ENCODE measurements around the gene MCMBP.

MCMBP gene

DNA sequence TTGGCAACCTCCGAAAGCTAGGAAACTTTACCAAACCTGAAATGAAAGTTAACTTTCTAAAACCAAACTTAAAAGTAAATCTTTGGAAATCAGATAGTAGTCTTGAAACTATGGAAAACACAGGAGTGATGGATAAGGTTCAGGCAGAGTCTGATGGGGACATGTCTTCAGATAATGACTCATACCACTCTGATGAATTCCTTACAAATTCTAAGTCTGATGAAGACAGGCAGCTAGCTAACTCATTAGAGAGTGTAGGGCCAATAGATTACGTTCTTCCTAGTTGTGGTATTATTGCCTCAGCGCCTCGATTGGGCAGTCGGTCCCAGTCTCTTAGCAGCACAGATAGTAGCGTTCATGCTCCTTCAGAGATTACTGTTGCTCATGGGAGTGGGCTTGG, 45.9 kb downstream of the MCMBP start:
- no peak overlapping the region for H3K27ac ChIP-seq (ENCODE audit: low read length)
- H3K36me3 ChIP-seq (ENCODE audit: control insufficient read depth in 1 of 2, insufficient read depth in 2 of 2, low read length in 2 of 2) = peaks cover 40 to 42% of the 10 kb centered on the region in 2 donors
- H3K4me1 ChIP-seq (ENCODE audit: control insufficient read depth in 1 of 2, insufficient read depth in 2 of 2, low read length in 2 of 2) = no peaks in the 10 kb centered on the region
- no peak overlapping the region for H3K4me3 ChIP-seq (ENCODE audit: low read depth in 1 of 2, low read length in 2 of 2)
- no peaks in the 10 kb centered on the region for H3K9me3 ChIP-seq (ENCODE audit: control insufficient read depth in 1 of 2, low read length in 2 of 2)
- no peaks in the 10 kb centered on the region for H3K27me3 ChIP-seq (ENCODE audit: low read depth, low read length)

DNA sequence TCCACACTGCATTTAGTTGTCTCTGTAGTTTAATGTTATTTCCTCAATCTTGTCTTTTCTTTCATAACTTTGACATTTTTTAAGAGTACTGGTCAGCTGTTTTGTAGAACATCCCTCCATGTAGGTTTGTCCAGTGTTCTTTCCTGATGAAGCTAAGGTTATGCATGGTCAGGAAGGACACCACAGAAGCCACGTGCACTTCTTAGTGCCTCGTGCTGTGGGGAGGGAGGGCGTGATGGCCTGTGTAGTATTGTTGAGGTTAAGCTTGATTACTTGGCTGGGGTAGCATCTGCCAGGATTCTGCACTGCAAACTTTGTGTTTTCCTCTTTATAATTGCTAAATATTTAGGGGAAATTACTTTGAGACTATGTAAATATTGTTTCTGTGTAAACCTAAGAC, 48.3 kb downstream of the MCMBP start:
- H3K27ac ChIP-seq (ENCODE audit: low read length) = no peak overlapping the region
- no peaks in the 10 kb centered on the region for H3K27me3 ChIP-seq (ENCODE audit: low read depth, low read length)
- no peaks in the 10 kb centered on the region for H3K9me3 ChIP-seq (ENCODE audit: control insufficient read depth in 1 of 2, low read length in 2 of 2)
- peaks cover 25 to 28% of the 10 kb centered on the region in 2 donors for H3K36me3 ChIP-seq (ENCODE audit: control insufficient read depth in 1 of 2, insufficient read depth in 2 of 2, low read length in 2 of 2)
- H3K4me3 ChIP-seq (ENCODE audit: low read depth in 1 of 2, low read length in 2 of 2) = no peak overlapping the region
- no peaks in the 10 kb centered on the region for H3K4me1 ChIP-seq (ENCODE audit: control insufficient read depth in 1 of 2, insufficient read depth in 2 of 2, low read length in 2 of 2)

DNA sequence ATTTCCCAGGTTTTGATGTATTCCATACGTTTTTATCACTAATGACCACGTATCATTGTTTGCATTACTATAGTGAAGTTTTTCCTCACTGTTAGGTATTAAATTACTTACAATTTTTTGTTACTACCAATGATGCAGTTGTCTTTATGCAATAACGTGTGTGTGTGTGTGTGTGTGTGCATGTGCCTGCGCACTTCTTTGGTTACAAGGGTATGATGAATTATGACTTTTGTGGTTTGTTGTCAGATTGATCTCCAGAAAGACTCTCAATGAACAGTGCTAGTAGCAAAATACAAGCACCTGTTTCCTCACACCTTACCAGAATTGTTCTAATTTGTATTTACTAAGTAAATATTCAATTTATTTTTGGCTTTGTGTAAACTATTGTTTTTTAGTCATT, 51.5 kb downstream of the MCMBP start:
- Histone ChIP-seq H3K27ac (ENCODE audit: low read length) (no peak overlapping the region), H3K4me3 (ENCODE audit: low read depth in 1 of 2, low read length in 2 of 2) (no peak overlapping the region), H3K36me3 (ENCODE audit: control insufficient read depth in 1 of 2, insufficient read depth in 2 of 2, low read length in 2 of 2) (peaks cover 7 to 12% of the 10 kb centered on the region in 2 donors), H3K27me3 (ENCODE audit: low read depth, low read length) (no peaks in the 10 kb centered on the region), H3K9me3 (ENCODE audit: control insufficient read depth in 1 of 2, low read length in 2 of 2) (no peaks in the 10 kb centered on the region), H3K4me1 (ENCODE audit: control insufficient read depth in 1 of 2, insufficient read depth in 2 of 2, low read length in 2 of 2) (no peaks in the 10 kb centered on the region)

DNA sequence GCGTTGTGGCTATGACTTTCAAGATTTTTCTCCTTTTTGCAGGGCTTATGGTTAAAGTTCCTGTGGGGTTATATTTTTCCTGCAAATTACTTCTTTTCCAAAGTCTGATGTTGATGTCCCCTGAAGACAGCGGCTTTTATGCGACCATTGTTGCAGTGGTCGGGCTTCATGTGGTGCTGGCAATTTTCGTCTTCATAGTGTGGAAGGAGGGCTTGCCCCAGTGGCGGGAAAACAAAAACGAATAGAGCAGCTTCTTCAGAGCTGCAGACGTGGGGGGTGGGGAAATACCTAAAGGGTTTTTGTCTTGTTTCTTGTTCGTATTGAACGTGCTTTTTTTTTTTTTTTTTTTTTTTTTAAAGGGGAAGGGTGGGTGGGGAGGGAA, 53.8 kb downstream of the MCMBP start:
- Histone ChIP-seq H3K9me3 (ENCODE audit: control insufficient read depth in 1 of 2, low read length in 2 of 2) (no peaks in the 10 kb centered on the region), H3K4me1 (ENCODE audit: control insufficient read depth in 1 of 2, insufficient read depth in 2 of 2, low read length in 2 of 2) (no peaks in the 10 kb centered on the region), H3K27ac (ENCODE audit: low read length) (no peak overlapping the region), H3K36me3 (ENCODE audit: control insufficient read depth in 1 of 2, insufficient read depth in 2 of 2, low read length in 2 of 2) (peaks cover 2 to 16% of the 10 kb centered on the region in 2 donors), H3K4me3 (ENCODE audit: low read depth in 1 of 2, low read length in 2 of 2) (peak overlapping the region in 1 of 2 donors; percentile 55), H3K27me3 (ENCODE audit: low read depth, low read length) (no peaks in the 10 kb centered on the region)

DNA sequence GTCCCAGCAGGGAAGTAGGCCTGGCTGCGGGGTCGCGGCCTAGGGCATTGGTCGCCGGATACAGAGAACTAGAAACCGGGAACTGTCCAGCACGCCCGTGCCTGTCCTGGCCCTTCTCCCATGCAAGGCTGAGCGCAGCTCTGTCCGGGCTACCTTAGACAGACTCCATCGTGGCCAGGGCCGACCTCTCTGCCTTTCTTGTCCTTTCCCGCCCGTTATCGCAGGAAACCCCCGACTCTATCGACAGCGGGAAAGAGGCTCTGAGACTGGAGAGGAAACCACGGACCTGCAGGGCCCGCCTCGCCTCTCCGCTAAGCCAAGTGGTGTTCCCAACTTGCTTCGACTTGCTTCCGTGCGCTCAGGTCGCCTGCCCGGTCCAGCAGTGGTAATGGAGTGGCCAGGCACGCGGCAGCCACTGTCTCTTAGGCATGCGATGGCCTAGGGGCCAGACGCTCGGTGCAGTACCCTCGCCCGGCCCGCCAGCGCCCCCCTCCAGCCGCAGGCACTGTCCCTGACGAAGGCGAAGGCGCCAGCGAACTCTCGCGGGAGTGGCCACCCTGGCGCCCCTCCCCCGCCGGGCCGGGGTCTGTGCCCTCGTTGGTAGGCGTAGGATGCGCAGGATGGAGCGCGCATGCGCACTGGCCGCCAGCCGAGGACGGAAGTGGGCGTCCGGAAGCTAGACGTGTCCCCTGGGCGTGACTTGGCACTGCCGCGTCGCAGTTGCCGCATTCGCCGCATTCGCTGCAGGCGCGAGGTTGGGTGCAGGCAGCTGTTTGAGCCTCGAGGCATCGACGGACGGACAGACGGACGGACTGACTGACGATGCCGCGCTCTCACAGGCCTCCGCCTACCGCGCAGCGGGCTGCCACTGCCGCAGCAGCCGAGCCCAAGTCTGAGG, 54.4 kb downstream of the MCMBP start:
- Histone ChIP-seq H3K36me3 (ENCODE audit: control insufficient read depth in 1 of 2, insufficient read depth in 2 of 2, low read length in 2 of 2) (peaks cover 0 to 15% of the 10 kb centered on the region in 2 donors), H3K27ac (ENCODE audit: low read length) (no peak overlapping the region), H3K9me3 (ENCODE audit: control insufficient read depth in 1 of 2, low read length in 2 of 2) (no peaks in the 10 kb centered on the region), H3K27me3 (ENCODE audit: low read depth, low read length) (no peaks in the 10 kb centered on the region), H3K4me1 (ENCODE audit: control insufficient read depth in 1 of 2, insufficient read depth in 2 of 2, low read length in 2 of 2) (no peaks in the 10 kb centered on the region), H3K4me3 (ENCODE audit: low read depth in 1 of 2, low read length in 2 of 2) (peak overlapping the region in 1 of 2 donors; percentile 55)

DNA sequence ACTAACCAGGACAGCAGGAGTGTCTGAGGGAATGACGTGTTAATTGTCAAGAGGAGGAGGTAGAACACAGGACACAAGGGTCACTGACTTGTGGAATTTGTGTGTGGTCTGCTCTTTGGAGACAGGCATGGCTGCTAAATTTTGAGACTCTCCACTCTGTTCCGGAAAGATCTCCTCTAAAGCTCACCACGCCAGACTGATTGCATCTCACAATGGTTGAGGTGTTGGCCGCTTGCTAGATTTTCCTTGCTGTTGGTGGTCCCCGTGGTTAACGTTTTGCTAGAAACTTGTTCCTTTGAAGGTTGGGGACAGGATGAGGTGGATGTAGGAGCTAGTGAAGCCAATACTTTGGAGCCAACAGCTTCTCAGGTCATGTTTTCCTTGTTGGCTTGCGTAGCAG, 57.0 kb downstream of the MCMBP start:
- H3K27ac ChIP-seq (ENCODE audit: low read length) = no peak overlapping the region
- peaks cover 4 to 15% of the 10 kb centered on the region in 2 donors for H3K36me3 ChIP-seq (ENCODE audit: control insufficient read depth in 1 of 2, insufficient read depth in 2 of 2, low read length in 2 of 2)
- H3K9me3 ChIP-seq (ENCODE audit: control insufficient read depth in 1 of 2, low read length in 2 of 2) = no peaks in the 10 kb centered on the region
- H3K4me3 ChIP-seq (ENCODE audit: low read depth in 1 of 2, low read length in 2 of 2) = no peak overlapping the region
- no peaks in the 10 kb centered on the region for H3K27me3 ChIP-seq (ENCODE audit: low read depth, low read length)
- H3K4me1 ChIP-seq (ENCODE audit: control insufficient read depth in 1 of 2, insufficient read depth in 2 of 2, low read length in 2 of 2) = no peaks in the 10 kb centered on the region

DNA sequence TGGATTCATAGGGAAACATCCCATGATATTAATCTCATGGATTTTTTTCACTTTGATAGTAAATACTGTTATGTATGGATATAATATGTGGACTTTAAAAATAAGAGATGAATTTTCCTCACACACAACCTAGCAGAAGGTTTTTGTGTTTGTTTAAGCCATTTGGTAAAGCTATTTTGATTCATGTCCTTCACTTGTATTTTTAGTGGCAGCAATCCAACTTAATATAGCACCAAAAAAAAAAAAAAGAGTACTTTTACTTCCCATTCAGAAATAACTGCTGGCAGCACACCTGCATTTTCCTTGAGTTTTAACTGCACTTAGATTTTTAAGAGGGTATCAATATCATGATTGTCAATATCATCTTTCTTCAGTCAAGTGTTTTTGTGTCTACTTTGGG, 60.0 kb downstream of the MCMBP start:
- no peaks in the 10 kb centered on the region for H3K9me3 ChIP-seq (ENCODE audit: control insufficient read depth in 1 of 2, low read length in 2 of 2)
- H3K36me3 ChIP-seq (ENCODE audit: control insufficient read depth in 1 of 2, insufficient read depth in 2 of 2, low read length in 2 of 2) = peaks cover 4 to 13% of the 10 kb centered on the region in 2 donors
- no peak overlapping the region for H3K27ac ChIP-seq (ENCODE audit: low read length)
- H3K4me1 ChIP-seq (ENCODE audit: control insufficient read depth in 1 of 2, insufficient read depth in 2 of 2, low read length in 2 of 2) = no peaks in the 10 kb centered on the region
- H3K4me3 ChIP-seq (ENCODE audit: low read depth in 1 of 2, low read length in 2 of 2) = no peak overlapping the region
- H3K27me3 ChIP-seq (ENCODE audit: low read depth, low read length) = no peaks in the 10 kb centered on the region

DNA sequence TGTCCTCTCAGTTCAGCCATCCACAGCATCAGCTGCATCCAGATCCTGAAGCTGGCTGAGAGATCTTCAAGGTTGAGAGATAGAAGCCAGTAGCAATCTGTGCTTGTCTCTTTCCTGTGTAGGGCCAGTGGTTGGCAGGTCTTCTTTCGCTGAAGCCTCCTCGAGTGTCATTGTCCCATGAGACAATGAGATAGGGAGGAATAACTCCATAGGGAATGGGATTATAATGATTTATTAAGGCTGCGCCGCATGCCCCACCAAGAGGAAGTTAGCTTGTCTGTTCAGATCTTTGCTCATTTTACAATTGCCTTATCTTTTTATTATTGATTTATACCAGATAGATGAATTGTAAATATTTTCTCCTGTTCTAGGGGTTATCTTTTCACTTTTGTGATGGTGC, 61.5 kb downstream of the MCMBP start:
- Histone ChIP-seq H3K36me3 (ENCODE audit: control insufficient read depth in 1 of 2, insufficient read depth in 2 of 2, low read length in 2 of 2) (peaks cover 4 to 13% of the 10 kb centered on the region in 2 donors), H3K27ac (ENCODE audit: low read length) (no peak overlapping the region)

DNA sequence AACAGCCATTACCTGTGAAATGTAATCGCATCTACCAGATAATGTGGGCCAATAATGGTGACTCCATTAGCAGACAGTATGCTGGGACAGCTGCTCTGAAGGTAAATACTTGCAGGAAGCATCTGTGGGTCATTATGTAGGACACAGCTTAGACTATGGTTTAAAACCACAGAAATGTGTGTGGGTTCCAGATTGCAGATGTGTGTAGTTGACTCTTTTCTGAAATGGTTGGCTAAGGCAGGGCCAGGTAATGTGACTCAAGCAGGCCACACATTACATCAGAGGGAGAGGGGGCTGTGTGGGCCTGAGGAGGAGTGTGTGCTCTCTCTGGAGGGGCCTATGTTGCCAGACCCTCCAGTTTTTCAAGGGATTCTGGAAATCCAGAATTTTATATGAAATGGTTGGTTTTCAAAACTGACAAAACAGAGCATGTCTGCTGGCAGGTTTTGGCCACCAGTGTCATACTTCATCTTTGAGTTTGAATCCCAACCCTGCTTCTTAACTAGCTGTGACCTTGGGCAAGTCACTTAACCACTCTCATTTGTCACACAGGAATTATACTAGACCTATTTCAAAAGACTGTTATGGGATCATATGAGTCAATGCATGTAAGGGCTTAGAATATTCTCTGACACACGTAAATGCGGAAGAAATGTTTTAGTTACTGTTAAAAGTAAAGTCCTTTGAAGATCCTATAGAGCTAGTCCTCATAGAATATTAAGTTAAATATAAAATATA, 64.5 kb downstream of the MCMBP start:
- no peak overlapping the region for H3K27ac ChIP-seq (ENCODE audit: low read length)
- no peaks in the 10 kb centered on the region for H3K4me1 ChIP-seq (ENCODE audit: control insufficient read depth in 1 of 2, insufficient read depth in 2 of 2, low read length in 2 of 2)
- H3K36me3 ChIP-seq (ENCODE audit: control insufficient read depth in 1 of 2, insufficient read depth in 2 of 2, low read length in 2 of 2) = peaks cover 16 to 26% of the 10 kb centered on the region in 2 donors
- no peaks in the 10 kb centered on the region for H3K9me3 ChIP-seq (ENCODE audit: control insufficient read depth in 1 of 2, low read length in 2 of 2)
- H3K4me3 ChIP-seq (ENCODE audit: low read depth in 1 of 2, low read length in 2 of 2) = no peak overlapping the region
- no peaks in the 10 kb centered on the region for H3K27me3 ChIP-seq (ENCODE audit: low read depth, low read length)

More for the DNA sequence above, 61.5 kb downstream of the MCMBP start:
- no peaks in the 10 kb centered on the region for H3K27me3 ChIP-seq (ENCODE audit: low read depth, low read length)
- no peak overlapping the region for H3K4me3 ChIP-seq (ENCODE audit: low read depth in 1 of 2, low read length in 2 of 2)
- H3K9me3 ChIP-seq (ENCODE audit: control insufficient read depth in 1 of 2, low read length in 2 of 2) = no peaks in the 10 kb centered on the region
- no peaks in the 10 kb centered on the region for H3K4me1 ChIP-seq (ENCODE audit: control insufficient read depth in 1 of 2, insufficient read depth in 2 of 2, low read length in 2 of 2)

DNA sequence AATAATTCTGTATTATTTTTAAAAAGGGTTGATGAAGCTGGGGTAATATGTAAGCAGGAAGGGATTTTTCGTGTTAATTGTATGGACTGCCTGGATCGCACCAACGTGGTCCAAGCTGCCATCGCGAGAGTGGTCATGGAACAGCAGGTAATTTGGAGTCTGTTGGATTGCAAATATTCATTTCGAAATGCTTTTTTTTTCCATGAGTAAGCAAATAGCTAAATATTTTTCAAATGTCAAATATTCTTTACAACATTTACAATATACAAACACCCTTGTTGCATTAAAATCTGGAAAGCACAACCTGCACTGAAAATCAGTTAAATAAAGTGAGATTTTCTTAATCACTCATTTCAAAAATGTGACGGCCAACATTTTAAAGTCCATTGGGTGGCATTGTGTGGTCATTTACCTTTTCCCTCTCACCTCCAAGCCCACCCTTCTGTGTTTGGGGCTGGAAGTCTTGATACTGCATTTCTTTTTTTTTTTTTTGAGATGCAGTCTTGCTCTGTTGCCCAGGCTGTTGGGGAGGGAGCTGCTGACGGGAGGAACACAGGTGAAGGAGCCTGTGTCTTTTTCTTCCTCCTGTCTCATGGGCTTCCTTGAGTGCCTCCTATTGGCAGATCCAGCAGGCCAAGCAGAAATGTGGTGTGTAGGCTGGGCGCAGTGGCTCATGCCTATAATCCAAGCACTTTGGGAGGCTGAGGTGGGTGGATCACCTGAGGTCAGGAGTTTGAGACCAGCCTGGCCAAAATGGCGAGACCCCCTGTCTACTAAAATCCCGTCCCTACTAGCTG, 66.1 kb downstream of the MCMBP start:
- Histone ChIP-seq H3K27me3 (ENCODE audit: low read depth, low read length) (no peaks in the 10 kb centered on the region), H3K9me3 (ENCODE audit: control insufficient read depth in 1 of 2, low read length in 2 of 2) (no peaks in the 10 kb centered on the region), H3K4me1 (ENCODE audit: control insufficient read depth in 1 of 2, insufficient read depth in 2 of 2, low read length in 2 of 2) (no peaks in the 10 kb centered on the region), H3K4me3 (ENCODE audit: low read depth in 1 of 2, low read length in 2 of 2) (no peak overlapping the region), H3K27ac (ENCODE audit: low read length) (no peak overlapping the region), H3K36me3 (ENCODE audit: control insufficient read depth in 1 of 2, insufficient read depth in 2 of 2, low read length in 2 of 2) (peaks cover 12 to 22% of the 10 kb centered on the region in 2 donors)

DNA sequence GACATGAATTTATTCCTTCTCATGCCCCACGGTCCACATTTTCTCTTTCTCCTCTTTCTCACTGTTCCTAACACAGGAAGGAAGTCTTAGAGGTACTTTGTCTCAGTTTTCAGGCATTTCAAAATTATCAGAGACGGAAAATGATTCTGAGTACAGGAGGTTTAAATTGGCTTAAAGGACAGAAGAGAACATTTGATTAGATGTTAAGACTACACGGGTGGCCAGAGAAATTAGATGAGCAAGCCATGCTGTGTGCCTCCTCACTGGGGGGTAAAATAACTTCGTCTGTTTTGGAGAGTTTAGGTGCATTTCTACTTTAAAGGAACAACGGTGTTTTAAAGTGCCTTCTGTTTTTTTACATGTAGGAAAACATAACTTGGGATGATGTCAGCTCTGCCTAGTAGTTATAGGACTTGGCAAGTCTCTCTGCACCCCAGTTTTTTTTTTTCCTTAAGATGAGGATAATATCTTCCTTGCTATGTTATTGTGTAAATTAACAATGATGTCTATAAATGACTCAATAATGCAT, 66.9 kb downstream of the MCMBP start:
- no peak overlapping the region for H3K27ac ChIP-seq (ENCODE audit: low read length)
- no peaks in the 10 kb centered on the region for H3K27me3 ChIP-seq (ENCODE audit: low read depth, low read length)
- no peaks in the 10 kb centered on the region for H3K9me3 ChIP-seq (ENCODE audit: control insufficient read depth in 1 of 2, low read length in 2 of 2)
- H3K4me3 ChIP-seq (ENCODE audit: low read depth in 1 of 2, low read length in 2 of 2) = no peak overlapping the region
- peaks cover 12 to 22% of the 10 kb centered on the region in 2 donors for H3K36me3 ChIP-seq (ENCODE audit: control insufficient read depth in 1 of 2, insufficient read depth in 2 of 2, low read length in 2 of 2)
- no peaks in the 10 kb centered on the region for H3K4me1 ChIP-seq (ENCODE audit: control insufficient read depth in 1 of 2, insufficient read depth in 2 of 2, low read length in 2 of 2)
